DND-41 (cell line): ENCODE results near the gene MTX3.

Source experiments
- CTCF ChIP-seq: IDR thresholded peaks from 2 replicates; pipeline ENCODE4 v1.5.1; 2012; ENCODE audit warnings: borderline replicate concordance, low read length, moderate library complexity, mild to moderate bottlenecking; ENCODE audit not compliant: poor library complexity, severe bottlenecking; ENCODE audit errors: extremely low read depth
- EZH2 ChIP-seq: IDR thresholded peaks from 3 replicates; pipeline ENCODE4 v1.6.1; 2012; ENCODE audit warnings: borderline replicate concordance, low read depth, mild to moderate bottlenecking, moderate library complexity, low read length, inconsistent platforms; ENCODE audit not compliant: severe bottlenecking

GRCh38 chr5:79999722-80000121 is 8.7 kb upstream of the MTX3 start:
- no peak for TF ChIP-seq CTCF
- no peak for TF ChIP-seq EZH2
